Activated CD4-positive, alpha-beta T cell treated with anti-CD3 and anti-CD28 coated beads, Interleukin-2, amount 50 U/mL, for 16 hours (primary cell): ENCODE results near the gene SLC22A2.
"Not testable (repeated sequence)": the region's sequence is repeated elsewhere in the genome, so short reads cannot be mapped to it uniquely, and the experiment has no call there.

Experiments used
- DNase-seq: peaks from one replicate; pipeline ENCODE4 v3.0.0-alpha.2; 2020

The SLC22A2 gene

DNA sequence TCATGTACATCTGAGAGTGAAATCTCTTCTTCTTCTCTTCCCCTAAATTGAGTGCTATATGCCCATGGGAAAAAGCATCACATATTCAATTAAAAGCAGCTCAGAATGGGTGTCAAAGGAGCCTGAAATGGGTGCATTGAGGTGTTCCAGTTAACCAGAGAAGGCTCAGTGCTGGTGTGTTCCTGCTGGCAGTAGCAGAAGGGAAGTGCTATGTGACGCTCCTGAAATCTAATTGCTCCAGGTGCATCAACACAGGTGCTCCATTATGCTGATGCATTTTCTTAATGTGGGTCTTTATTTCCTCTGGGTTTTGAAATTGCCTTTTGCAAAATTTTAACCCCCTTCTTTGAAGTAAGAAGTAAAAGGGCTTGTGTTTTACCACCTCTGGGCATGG, 17.9 kb downstream of the SLC22A2 start:
- DNase-seq = no peak

DNA sequence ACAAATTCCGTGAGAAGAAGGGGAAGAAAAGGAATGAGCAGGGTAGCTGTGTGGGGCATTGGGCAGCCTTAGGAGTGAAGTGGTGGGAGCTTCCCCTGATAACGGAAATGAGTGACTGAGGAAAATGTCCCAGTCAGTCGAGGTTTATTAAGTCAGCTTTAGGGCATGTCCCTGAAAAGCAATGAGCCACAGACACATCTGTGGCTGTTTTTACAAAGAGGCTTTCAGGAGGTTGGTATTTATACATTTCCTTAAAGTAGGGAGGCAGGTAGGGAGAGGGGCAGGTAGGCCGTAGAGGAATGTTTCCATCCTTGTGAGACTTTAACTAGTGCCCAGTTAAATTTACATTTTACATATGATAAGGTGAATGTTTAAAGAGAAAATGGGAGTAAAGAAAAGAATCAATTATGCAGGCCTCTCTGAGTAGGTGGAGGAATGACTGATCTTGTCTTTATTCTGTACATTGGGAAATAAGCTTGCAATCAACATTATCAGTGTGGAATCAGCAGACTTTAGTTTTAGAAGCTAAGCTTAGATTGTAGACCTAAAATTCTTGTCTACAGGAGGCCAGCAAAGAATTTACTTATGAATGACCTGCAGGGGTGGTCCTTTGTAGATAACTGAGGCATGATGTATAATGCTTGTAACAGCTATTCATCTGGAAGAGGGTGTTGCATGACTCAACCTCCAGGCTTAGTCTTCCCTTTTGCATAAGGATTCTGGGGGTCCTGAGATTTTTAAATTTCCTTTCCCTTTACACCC, 18.5 kb downstream of the SLC22A2 start:
- DNase-seq = no peak

DNA sequence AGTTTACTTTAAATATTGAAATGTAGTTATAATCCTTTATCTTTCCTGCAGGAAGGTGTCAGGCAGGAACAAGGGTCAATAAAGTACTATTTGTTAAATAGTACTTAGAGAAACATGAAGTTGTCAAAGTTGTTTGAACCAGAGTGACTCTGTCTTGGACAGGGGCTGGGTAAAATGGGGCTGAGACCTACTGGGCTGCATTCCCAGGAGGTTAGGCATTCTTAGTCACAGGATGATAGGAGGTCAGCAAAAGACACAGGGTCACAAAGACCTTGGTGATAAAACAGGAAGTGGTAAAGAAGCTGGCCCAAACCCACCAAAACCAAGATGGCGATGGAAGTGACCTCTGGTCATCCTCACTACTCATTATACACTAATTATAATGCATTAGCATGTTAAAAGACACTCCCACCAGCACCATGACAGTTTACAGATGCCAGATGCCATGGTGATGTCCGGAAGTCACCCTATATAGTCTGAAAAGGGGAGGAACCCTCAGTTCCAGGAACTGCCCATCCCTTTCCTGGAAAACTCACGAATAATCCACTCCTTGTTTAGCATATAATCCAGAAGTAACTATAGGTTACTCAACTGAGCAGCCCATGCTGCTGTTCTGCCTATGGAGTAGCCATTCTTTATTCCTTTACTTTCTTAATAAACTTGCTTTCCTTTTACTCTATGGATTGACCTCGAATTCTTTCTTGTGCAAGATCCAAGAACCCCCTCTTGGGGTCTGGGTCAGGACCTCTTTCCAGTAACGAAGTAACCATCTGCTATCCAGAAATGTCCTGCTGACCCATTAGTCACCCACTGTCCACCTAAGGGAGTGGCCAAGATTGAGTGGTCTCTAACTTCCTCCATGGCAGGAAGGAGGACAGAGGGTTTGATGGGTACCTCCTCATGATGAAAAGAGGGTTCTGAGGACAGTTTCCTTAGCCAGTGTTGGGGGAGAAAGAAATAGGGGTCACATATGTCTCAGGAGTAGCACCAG, 19.6 kb downstream of the SLC22A2 start:
- DNase-seq = no peak

DNA sequence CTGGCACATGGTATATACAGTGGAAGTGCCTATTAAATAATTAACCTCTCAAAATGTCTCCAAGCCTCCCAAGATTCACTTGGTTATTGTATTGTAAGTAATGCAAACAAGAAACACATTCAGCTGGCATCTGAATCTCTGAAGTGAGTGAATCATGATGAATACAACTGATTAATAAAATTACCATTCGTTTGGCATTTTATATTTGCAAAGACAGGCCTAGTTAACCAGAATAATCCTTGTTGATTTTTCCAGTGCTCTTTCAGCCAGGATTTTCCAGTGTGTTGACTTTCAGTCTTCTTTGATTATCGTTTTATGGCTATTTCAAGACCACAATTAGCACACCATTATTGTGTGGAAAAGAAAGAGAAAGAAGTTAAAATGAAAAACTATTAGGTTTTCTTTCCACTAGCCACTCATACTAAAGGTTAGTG, 20.3 kb downstream of the SLC22A2 start:
- no peak for DNase-seq

DNA sequence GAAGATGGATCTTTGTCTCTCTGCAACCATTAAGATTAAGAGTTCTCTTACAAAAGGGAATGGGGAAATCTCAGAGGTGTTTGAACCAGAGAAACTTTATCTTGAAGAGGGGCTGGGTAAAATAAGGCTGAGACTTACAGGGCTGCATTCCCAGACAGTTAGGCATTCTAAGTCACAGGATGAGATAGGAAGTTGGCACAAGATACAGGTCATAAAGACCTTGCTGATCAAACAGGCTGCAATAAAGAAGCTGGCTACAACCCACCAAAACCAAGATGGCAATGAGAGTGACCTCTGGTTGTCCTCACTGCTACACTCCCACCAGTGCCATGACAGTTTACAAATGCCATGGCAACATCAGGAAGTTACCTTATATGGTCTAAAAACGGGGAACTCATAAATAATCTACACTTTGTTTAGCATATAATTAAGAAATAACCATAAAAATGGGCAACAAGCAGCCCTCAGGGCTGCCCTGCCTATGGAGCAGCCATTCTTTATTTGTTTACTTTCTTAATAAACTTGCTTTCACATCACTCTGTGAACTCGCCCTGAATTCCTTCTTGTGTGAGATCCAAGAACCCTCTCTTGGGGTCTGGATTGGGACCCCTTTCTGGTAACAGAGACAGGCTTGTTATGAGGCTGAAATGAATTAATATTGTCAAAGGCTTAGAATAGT, 20.9 kb downstream of the SLC22A2 start:
- DNase-seq = not testable (repeated sequence)

DNA sequence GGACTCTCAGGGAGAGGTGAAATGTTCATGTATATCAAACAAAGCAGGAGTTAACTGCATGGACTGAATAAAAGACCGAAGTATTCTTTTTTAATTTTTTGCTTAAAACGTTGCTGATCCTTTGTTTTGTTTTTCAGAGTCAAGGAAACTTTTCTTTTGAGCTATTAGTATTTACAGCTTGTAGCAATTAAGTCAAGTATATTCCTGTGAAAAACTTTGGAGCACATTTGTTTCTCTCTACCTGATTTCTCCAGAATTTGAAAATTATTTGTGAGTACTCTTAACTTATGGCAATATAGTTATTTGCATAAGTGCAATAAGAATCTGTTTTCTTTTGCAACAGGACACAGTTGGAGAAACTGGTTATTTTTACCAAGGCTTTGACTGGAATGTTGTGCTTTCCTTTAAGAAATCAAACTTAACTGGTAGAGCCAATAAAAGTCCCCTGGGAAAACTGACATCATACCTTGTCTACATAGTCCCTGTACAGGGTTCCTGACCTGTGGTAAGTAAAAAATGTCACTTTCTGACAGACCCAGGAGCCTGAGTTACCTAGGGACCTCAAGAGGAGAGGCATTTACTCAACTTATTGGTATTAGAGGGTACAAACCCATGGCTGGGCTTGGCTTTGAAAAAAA, 22.3 kb downstream of the SLC22A2 start:
- not testable (repeated sequence) for DNase-seq

DNA sequence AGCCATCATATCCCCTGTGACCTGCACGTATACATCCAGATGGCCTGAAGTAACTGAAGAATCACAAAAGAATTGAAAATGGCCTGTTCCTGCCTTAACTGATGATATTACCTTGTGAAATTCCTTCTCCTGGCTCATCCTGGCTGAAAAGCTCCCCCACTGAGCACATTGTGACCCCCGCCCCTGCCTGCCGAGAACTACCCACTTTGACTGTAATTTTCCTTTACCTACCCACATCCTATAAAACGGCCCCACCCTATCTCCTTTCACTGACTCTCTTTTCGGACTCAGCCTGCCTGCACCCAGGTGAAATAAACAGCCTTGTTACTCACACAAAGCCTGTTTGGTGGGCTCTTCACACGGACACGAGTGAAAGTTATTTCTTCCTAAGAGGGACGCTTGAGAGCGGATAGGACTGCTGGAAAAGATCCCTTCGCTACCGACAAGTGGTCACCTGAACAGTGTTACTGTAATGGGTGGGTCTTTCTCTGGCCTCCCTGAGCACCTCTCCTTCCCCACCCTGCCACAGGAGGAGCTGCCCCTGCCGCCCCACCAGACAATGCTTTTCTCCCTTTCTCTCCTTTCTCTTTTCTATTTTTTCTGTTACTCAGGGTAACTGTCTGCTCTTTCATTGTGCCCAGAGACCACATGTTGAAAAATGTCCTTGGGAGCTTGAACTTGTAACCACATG, 24.5 kb downstream of the SLC22A2 start:
- not testable (repeated sequence) for DNase-seq

DNA sequence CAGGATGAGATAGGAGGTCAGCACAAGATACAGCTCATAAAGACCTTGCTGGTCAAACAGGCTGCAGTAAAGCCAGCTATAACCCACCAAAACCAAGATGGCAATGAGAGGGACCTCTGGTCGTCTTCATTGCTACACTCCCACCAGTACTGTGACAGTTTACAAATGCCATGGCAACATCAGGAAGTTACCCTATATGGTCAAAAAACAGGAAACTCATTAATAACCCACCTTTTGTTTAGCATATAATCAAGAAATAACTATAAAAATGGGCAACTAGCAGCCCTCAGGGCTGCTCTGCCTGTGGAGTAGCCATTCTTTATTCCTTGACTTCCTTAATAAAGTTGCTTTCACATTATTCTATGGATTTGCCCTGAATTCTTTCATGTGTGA, 30.9 kb downstream of the SLC22A2 start:
- DNase-seq = no peak

DNA sequence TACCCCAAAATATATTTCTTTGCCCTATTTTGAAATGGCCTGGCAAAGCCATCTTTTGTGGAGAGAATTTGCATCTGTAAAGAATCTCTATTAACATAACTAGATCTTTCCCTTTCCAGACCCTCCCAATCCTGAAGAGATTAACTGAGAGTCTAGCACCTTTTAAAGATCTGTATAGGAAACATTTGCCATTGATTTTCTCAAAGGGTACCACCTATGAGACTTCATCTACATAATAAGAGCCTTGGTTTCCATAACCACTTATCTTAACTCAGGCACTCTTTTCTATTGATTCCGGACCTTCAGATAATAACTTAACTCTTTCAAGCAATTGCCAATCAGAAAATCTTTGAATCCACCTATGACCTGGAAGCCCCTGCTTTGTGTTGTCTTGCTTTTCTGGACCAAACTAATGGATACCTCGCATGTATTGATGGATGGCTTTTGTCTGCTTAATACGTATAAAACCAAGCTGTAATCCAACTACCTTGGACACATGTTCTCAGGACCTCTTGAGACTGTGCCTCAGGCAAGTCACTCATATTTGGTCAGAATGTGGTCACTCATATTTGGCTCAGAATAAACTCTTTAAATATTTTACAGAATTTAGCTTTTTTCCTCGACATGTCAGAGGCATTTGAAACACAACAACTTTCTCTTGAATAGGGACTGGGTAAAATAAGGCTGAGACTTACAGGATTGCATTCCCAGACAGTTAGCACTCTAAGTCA, 31.4 kb downstream of the SLC22A2 start:
- DNase-seq = no peak

DNA sequence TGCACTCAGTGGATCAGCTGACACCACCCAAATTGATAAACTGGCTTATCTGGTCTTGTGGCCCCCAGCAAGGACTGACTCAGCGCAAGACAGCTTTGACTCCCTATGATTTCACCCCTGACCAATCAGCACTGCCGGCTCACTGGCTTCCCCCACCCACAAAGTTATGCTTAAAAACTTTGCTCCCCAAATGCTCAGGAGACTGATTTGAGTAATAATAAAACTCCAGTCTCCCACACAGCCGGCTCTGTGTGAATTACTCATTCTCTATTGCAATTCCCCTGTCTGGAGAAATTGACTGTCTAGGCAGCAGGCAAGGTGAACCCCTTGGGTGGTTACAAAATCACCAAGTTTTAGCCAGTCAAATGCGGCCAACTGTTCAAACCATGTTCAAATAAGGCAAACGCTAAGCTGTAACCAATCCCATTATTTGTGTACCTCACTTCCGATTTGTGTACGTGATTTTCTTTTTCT, 32.5 kb downstream of the SLC22A2 start:
- DNase-seq = peak; percentile 45

DNA sequence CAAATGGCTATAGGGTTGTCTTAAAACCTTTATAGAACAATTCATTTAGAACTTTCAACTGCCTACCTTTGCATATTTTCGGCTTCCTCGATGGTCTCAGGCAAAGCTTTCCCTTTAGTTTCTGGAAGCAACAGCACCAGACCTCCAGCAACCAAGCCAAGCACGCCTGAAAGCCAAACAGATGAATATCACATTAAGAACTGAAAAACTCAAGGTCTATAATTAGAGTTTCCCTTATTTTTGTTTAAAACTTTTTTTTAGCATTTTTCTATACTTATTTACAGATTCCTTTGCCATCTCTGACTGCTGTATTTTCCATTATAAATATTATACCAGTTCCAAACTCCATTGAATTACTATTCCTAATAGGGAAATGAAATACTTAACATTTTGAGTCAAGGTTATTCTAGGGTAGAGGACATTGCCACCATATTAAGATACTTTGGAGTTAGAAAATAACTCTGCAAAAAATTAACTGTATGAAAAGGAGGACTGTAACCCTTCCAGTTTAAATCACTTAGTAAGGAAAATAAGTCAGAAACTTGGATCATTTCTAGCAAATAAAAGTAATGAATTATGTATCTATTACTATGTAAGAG, 33.9 kb downstream of the SLC22A2 start:
- DNase-seq = no peak

DNA sequence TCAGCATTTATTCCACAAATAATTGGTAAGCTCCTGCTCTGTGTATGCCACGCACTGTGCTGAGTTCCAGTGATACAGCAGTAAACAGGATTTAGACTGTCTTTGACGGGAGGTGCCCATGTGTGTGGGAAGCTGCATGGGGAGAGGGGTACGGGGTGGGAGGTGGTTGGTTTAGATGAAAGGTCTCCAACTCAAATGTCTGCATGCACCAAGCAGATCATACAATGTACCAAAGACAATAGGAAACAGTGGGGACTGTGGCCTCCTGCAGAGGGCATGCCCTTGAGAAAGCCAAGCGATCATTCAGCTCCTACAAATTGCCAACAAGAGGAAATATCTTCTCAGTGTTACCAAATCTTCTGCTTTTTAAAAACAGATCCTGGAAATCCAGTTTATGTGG, 36.1 kb downstream of the SLC22A2 start:
- DNase-seq = no peak

DNA sequence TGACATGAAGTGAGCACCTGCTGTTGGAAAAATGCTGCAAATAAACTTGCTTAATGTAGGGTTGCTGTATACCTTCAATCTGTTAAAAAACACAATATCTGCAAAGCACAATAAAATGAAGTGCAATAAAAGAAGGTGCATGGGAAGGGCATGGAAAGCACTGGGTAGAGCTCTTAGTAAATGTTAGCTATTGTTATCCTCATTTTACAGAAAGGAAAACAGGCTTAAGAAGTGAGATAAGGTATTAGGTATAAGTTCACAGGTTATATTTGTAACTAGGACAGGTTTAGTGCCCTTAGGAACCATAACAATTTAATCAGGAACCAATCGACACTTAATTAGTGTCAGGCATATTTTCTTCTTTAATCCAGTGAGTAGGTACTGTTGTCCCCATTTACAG, 36.7 kb downstream of the SLC22A2 start:
- DNase-seq = no peak

DNA sequence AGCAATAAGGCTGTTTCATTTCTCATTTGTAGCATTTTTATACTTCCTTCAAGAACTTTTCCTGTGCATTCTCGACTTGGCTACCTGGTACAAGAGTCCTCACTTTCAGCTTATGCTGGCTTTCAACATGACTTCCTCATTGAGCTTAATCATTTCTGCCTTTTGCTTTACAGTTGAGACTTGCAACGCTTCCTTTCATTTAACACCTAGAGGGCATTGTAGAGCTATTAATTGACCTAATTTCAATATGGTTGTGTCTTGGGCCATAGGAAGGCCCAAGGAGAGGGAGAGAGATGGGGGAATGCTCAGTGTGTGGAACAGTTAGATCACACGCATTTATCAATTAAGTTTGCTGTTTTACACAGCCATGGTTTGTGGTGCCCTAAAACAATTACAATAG, 37.2 kb downstream of the SLC22A2 start:
- DNase-seq = no peak

DNA sequence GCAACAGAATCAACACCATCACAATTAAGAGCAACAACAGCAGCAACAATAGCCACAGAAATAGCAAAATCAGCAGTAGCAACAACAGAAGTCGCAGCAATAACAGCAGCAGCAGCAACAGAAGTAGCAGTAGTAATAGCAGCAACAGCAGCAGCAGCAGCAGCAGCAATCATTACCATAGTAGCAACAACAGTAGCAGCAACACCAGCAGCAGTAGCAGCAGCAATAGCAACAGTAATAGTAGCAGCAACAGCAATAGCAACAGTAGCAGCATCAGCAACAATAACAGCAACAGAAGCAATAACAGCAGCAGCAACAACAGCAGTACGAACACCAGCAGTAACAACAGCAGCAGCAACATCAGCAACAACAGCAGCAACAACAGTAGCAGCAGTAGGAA, 39.8 kb downstream of the SLC22A2 start:
- DNase-seq = no peak

DNA sequence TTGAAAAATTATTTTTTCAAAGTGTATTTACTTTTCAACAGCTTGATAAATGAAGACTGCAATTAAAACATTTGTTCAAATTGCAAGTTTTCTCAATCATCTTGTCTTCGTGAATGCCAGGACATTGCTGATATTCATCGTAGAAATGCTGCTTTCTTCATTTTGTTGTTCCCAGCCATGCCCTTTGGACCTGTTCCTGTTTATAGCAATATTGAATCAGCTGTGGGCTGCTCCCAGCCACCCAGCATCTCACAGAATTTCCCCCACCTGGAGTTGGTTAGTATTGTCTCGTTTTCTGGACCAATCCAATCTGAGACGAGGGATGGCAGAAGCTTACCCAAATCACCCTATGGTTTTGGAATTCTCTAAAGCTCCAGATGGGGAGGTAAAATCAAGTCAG, 40.8 kb downstream of the SLC22A2 start:
- no peak for DNase-seq

DNA sequence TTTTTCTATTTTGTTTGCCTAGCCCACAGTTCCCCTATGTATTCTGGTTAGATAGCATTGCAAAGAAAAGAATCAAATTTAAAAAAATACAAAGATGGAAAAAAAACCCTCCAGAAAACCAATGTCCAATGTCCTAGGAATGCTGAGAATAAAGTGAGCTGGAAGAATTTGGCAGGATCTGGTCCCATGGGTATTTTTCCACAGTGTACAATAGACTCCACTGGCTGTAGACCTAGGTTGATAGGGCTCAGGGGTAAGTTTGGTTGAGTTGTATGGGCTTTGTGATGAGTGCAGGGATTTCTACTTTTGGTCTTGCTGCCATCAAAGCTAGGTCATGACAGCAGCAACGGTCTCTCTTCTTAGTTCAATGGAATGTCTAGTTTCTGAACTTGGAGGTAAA, 41.5 kb downstream of the SLC22A2 start:
- no peak for DNase-seq

DNA sequence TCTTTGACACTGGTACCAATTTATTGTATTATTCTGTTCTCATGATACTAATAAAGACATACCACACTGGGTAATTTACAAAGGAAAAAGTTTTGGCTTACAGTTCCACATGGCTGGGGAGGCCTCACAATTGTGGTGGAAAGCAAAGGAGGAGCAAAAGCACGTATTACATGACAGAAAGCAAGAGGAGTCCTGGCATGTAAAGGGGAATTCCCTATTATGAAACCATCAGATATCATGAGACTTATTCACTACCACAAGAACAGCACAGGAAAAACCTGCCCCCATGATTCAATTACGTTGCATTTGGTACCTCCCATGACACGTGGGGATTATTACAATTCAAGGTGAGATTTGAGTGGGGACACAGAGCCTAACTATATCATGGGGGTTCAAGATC, 43.4 kb downstream of the SLC22A2 start:
- no peak for DNase-seq

DNA sequence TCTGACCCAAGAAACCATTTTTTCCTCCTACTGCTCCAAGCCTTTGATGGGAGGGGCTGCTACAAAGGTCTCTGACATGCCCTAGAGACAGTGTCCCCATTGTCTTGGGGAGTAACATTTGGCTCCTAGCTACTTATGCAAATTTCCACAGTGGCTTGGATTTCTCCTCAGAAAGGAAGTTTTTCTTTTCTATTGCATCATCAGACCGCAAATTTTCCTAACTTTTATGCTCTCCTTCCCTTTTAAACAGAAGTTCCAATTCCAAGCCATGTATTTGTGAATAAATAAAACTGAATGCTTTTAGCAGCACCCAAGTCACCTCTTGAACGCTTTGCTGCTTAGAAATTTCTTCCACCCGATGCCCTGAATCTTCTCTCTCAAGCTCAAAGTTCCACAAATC, 51.0 kb downstream of the SLC22A2 start:
- no peak for DNase-seq

DNA sequence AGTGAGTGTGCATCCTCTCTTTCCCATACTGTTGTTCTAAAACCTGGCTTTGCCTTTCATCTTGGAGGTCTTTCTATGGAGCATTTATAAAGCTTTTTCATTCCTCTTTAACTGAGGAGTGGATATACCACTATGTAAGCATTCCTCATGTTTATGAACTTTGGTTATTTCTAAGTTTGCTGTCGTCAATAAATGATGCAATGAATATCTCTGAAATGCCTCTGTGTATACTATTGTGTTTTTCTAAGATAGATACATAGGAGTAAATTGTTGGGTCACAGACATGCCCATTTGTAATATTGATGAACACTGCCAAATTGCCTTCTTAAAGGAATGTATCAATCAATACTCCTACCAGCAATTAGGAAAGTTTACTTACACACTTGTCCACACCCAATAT, 53.9 kb downstream of the SLC22A2 start:
- no peak for DNase-seq

DNA sequence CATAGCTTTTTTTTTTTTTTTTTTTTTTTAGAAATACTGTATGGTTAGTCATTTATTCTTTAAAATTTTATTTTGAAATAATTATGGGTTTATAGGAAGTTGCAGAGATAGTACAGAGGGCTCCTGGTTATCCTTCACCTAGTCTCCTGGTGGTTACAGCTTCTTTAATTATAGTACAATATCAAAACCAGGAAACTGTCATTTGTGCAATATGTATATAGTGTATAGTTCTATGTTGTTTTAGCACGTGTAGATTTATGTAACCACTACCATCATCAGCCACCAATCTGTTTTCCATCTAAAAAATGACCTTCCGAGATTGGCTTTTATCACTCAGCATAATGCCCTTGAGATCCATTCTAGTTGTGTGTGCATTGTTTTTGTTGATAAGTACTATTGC, 54.7 kb downstream of the SLC22A2 start:
- no peak for DNase-seq
